Keratinocyte (primary cell): ENCODE measurements around the gene EVC. TPM values are rescaled to one million over a fixed set of nuclear protein-coding genes. Genes with fewer than 3 reads are reported as not detected.
A peak's percentile ranks its signal among the peaks of the same experiment; 100 is the strongest.

Experiments used
- DNase-seq: peaks from one replicate; pipeline ENCODE4 v3.0.0-alpha.2; 2011; ENCODE audit warnings: low read depth, missing footprints, low spot score
- FAIRE-seq: peaks from 2 replicates; lab custom pipeline; 2011; peaks lifted over from hg19 to GRCh38; lab: Jason Lieb, UNC
- H2AFZ ChIP-seq: 2 replicates; pipeline ENCODE4 v1.6.0; 2012; ENCODE audit warnings: low read length, control low read depth, inconsistent platforms; ENCODE audit not compliant: control insufficient read depth
- H3K27ac ChIP-seq: 2 replicates; pipeline ENCODE4 v1.5.1; 2011; ENCODE audit warnings: low read length; ENCODE audit not compliant: control insufficient read depth, insufficient read depth
- H3K27me3 ChIP-seq: 3 replicates; pipeline ENCODE4 v1.6.0; 2011; ENCODE audit warnings: low read length; ENCODE audit not compliant: control insufficient read depth, insufficient read depth; ENCODE audit errors: extremely low read depth
- H3K36me3 ChIP-seq, 2 experiments: 2 replicates in 1 of 2; 3 replicates in 1 of 2; pipeline ENCODE4 v1.5.1; 2011; ENCODE audit warnings: low read length in 2 of 2, mild to moderate bottlenecking in 1 of 2; ENCODE audit not compliant: control insufficient read depth in 2 of 2, insufficient read depth in 2 of 2; ENCODE audit errors: extremely low read depth in 1 of 2
- H3K4me1 ChIP-seq: 3 replicates; pipeline ENCODE4 v1.5.1; 2011; ENCODE audit warnings: low read length; ENCODE audit not compliant: control insufficient read depth, insufficient read depth; ENCODE audit errors: extremely low read depth
- H3K4me2 ChIP-seq: 3 replicates; pipeline ENCODE4 v1.6.0; 2011; ENCODE audit warnings: low read depth, low read length; ENCODE audit not compliant: control insufficient read depth, insufficient read depth; ENCODE audit errors: extremely low read depth
- H3K4me3 ChIP-seq, 3 experiments: fragments of 200-600 bp in 1 of 3; sonication (generic) in 1 of 3; 2 replicates in 2 of 3; 3 replicates in 1 of 3; pipeline ENCODE4 v1.5.1; 2011 to 2016; ENCODE audit warnings: low read length in 3 of 3, mild to moderate bottlenecking in 3 of 3, control low read depth in 2 of 3, inconsistent platforms in 1 of 3, low read depth in 1 of 3, mixed read lengths in 1 of 3, mixed run types in 1 of 3, moderate library complexity in 1 of 3; ENCODE audit not compliant: control insufficient read depth in 2 of 3, insufficient read depth in 2 of 3; ENCODE audit errors: extremely low read depth in 1 of 3
- H3K79me2 ChIP-seq: 2 replicates; pipeline ENCODE4 v1.6.0; 2012; ENCODE audit warnings: low read length; ENCODE audit not compliant: control insufficient read depth, insufficient read depth
- H3K9ac ChIP-seq: 3 replicates; pipeline ENCODE4 v1.6.0; 2011; ENCODE audit warnings: low read length; ENCODE audit not compliant: control insufficient read depth, insufficient read depth; ENCODE audit errors: extremely low read depth
- H3K9me1 ChIP-seq: 3 replicates; pipeline ENCODE4 v1.6.0; 2011; ENCODE audit warnings: low read length; ENCODE audit not compliant: control insufficient read depth, insufficient read depth; ENCODE audit errors: extremely low read depth
- H3K9me3 ChIP-seq: 2 replicates; pipeline ENCODE4 v1.5.1; 2012; ENCODE audit warnings: low read depth, low read length; ENCODE audit not compliant: control insufficient read depth
- H4K20me1 ChIP-seq: 3 replicates; pipeline ENCODE4 v1.6.0; 2011; ENCODE audit warnings: low read length; ENCODE audit not compliant: control insufficient read depth, insufficient read depth; ENCODE audit errors: extremely low read depth
- EZH2 ChIP-seq: IDR thresholded peaks from one replicate; pipeline ENCODE4 v1.6.1; 2012; ENCODE audit warnings: inconsistent platforms, mild to moderate bottlenecking, low read length, moderate library complexity
- dilution Hi-C: fragments of 300-500 bp; cut with MboI; formaldehyde crosslinking; loops from one replicate; pipeline ENCODE4 v1.7.0; 2020; ENCODE audit warnings: low sequenced_read_pairs; ENCODE audit not compliant: extremely low pct_ligation_motif_present
- polyA plus RNA-seq, 5 experiments: library from polyadenylated mRNA; depleted of rRNA in 3 of 5; stranded (reverse) in 3 of 5; stranded (forward) in 1 of 5; unstranded in 1 of 5; fragments of >200 nt; gene quantifications; 1 replicate in 1 of 5; 2 replicates in 3 of 5; 3 replicates in 1 of 5; pipeline versions ENCODE4 v1.2.1 to v1.2.3, GENCODE V29; 2011 to 2012; ENCODE audit warnings: missing spikeins in 2 of 5, low read depth in 1 of 5, low replicate concordance in 1 of 5
- TF ChIP-seq, protein P1 (sequence below), 3 experiments: IDR thresholded peaks in 1 of 3; conservative IDR thresholded peaks in 1 of 3; optimal IDR thresholded peaks in 1 of 3; 2 replicates in 2 of 3; 3 replicates in 1 of 3; pipeline versions ENCODE3 to v1.5.1; 2011; ENCODE audit warnings: low read length in 3 of 3, mild to moderate bottlenecking in 3 of 3, moderate library complexity in 2 of 3, control low read depth in 1 of 3, inconsistent platforms in 1 of 3; ENCODE audit not compliant: insufficient read depth in 2 of 3; ENCODE audit errors: extremely low read depth in 1 of 3

EVC gene
- polyA plus RNA-seq, 1 donor (not counting 4 experiments of a cell fraction or from before 2014, with no cell fraction given): 7.3 TPM

DNA sequence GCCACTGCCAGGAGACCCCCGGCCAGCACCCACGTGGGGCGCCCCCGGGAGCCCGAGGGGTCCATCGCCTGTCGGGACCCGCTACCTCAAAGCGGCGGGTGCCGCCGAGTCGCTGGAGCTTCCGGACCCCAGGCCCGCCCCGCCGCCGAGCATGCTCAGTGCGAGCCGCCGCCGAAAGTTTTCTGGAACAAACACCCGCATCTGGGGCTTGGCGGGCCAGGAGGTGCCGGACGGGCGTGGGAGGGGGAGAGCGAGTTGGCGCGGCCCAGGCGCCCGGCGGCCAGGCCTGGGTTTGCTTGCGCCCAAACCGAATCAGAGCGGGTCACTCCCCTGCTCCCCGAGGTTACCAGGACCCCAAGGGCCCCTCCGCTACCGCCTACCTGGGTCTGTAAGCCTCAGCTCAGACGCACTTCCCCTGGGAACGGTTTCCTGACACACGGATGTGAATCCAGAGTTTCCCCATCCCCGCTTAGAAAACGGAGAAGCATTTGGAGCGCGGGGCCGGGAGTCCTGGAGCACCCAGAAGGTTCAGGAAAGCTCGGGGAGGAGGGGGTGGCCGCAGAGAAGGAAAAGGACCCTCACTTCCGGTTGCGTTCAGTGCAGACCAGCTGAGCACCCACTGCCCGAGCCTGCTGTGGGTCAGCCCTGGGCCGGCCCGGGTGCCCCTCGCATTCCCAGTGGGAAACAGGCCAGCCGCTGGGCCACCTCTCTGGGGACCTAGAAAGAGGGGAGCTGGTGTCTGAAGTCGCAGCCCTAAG is 2.4 kb upstream of the EVC start, which contains the start of gene EVC2:
EVC2 (minus strand) TSS at position 111 of the 758 bp plus-strand sequence; CDS start at position 65, 46 bp downstream.
- Histone ChIP-seq H3K9me1 (no peaks in the 10 kb centered on the region), H3K4me3 (peak within 1 kb of the TSS; percentile 56 to 76 (median 68)), H3K4me1 (peaks cover 50% of the 10 kb centered on the region), H3K27ac (peak within 1 kb of the TSS; percentile 94), H3K79me2 (peaks cover 35% of the 10 kb centered on the region), H3K9ac (peak within 1 kb of the TSS; percentile 85), H3K4me2 (peak within 1 kb of the TSS; percentile 71), H3K9me3 (no peaks in the 10 kb centered on the region), H3K27me3 (no peaks in the 10 kb centered on the region), H3K36me3 (peaks cover 0 to 6% of the 10 kb centered on the region in 2 experiments), H2AFZ (peak within 1 kb of the TSS; percentile 91), H4K20me1 (peaks cover 3% of the 10 kb centered on the region)
- no peak for FAIRE-seq
- DNase-seq: no peak
- TF ChIP-seq, protein P1, sequence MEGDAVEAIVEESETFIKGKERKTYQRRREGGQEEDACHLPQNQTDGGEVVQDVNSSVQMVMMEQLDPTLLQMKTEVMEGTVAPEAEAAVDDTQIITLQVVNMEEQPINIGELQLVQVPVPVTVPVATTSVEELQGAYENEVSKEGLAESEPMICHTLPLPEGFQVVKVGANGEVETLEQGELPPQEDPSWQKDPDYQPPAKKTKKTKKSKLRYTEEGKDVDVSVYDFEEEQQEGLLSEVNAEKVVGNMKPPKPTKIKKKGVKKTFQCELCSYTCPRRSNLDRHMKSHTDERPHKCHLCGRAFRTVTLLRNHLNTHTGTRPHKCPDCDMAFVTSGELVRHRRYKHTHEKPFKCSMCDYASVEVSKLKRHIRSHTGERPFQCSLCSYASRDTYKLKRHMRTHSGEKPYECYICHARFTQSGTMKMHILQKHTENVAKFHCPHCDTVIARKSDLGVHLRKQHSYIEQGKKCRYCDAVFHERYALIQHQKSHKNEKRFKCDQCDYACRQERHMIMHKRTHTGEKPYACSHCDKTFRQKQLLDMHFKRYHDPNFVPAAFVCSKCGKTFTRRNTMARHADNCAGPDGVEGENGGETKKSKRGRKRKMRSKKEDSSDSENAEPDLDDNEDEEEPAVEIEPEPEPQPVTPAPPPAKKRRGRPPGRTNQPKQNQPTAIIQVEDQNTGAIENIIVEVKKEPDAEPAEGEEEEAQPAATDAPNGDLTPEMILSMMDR (optimal IDR thresholded peaks at IDR 0.05 in 1 of 3, IDR thresholded peaks at IDR 0.05 in 1 of 3, conservative IDR thresholded peaks at IDR 0.05 in 1 of 3; ENCODE audit: extremely low read depth in 1 of 3, insufficient read depth in 2 of 3, low read length in 3 of 3): no peak
- TF ChIP-seq EZH2: no peak
- dilution Hi-C loops: no loop called here

GRCh38 chr4:5709207-5709575 is 1.8 kb upstream of the EVC start:
- Histone ChIP-seq H3K27me3 (no peaks in the 10 kb centered on the region), H3K4me3 (peak overlapping the region in 1 of 3 experiments; percentile 76), H2AFZ (no peak overlapping the region)

More at GRCh38 chr4:5709207-5709575, 1.8 kb upstream of the EVC start:
- Histone ChIP-seq H3K4me2 (peak overlapping the region; percentile 71), H3K27ac (peak overlapping the region; percentile 94), H3K9me1 (no peaks in the 10 kb centered on the region), H3K4me1 (peaks cover 50% of the 10 kb centered on the region), H3K36me3 (peaks cover 0 to 5% of the 10 kb centered on the region in 2 experiments), H3K9ac (peak overlapping the region; percentile 85), H3K79me2 (peaks cover 37% of the 10 kb centered on the region), H3K9me3 (no peaks in the 10 kb centered on the region), H4K20me1 (peaks cover 3% of the 10 kb centered on the region)
- DNase-seq (no peak), FAIRE-seq (no peak)
- dilution Hi-C loops: no loop called here
- TF ChIP-seq, protein P1 (optimal IDR thresholded peaks at IDR 0.05 in 1 of 3, IDR thresholded peaks at IDR 0.05 in 1 of 3, conservative IDR thresholded peaks at IDR 0.05 in 1 of 3; ENCODE audit: extremely low read depth in 1 of 3, insufficient read depth in 2 of 3, low read length in 3 of 3): no peak
- no peak for TF ChIP-seq EZH2
